WERI-Rb-1 (cell line): ENCODE data around the gene DDHD1.

Source experiments
- DNase-seq: peaks from one replicate; pipeline ENCODE4 v3.0.0-alpha.2; 2020
- H3K27ac ChIP-seq: fragments of 250-450 bp; sonication (Bioruptor Pico); 2 replicates; pipeline ENCODE4 v1.5.1; 2020; ENCODE audit warnings: mild to moderate bottlenecking, moderate library complexity
- H3K27me3 ChIP-seq: fragments of 250-450 bp; sonication (Bioruptor Pico); 2 replicates; pipeline ENCODE4 v1.5.1; 2021; ENCODE audit warnings: mild to moderate bottlenecking, low read depth, moderate library complexity; ENCODE audit not compliant: insufficient read depth, severe bottlenecking
- H3K36me3 ChIP-seq: fragments of 250-450 bp; sonication (Bioruptor Pico); 2 replicates; pipeline ENCODE4 v1.5.1; 2020; ENCODE audit warnings: mild to moderate bottlenecking, moderate library complexity
- H3K4me3 ChIP-seq: 2 replicates; pipeline ENCODE4 v1.5.1; 2011; ENCODE audit warnings: low read depth, mild to moderate bottlenecking, control low read depth, low read length
- H3K9me3 ChIP-seq: fragments of 250-450 bp; sonication (Bioruptor Pico); 2 replicates; pipeline ENCODE4 v1.5.1; 2021; ENCODE audit warnings: mild to moderate bottlenecking, moderate library complexity; ENCODE audit not compliant: severe bottlenecking
- TF ChIP-seq, protein P1 (sequence below): IDR thresholded peaks from 2 replicates; pipeline ENCODE4 v1.5.1; 2011; ENCODE audit warnings: low read depth, mild to moderate bottlenecking, control low read depth, inconsistent platforms, low read length

DDHD1 gene

DNA sequence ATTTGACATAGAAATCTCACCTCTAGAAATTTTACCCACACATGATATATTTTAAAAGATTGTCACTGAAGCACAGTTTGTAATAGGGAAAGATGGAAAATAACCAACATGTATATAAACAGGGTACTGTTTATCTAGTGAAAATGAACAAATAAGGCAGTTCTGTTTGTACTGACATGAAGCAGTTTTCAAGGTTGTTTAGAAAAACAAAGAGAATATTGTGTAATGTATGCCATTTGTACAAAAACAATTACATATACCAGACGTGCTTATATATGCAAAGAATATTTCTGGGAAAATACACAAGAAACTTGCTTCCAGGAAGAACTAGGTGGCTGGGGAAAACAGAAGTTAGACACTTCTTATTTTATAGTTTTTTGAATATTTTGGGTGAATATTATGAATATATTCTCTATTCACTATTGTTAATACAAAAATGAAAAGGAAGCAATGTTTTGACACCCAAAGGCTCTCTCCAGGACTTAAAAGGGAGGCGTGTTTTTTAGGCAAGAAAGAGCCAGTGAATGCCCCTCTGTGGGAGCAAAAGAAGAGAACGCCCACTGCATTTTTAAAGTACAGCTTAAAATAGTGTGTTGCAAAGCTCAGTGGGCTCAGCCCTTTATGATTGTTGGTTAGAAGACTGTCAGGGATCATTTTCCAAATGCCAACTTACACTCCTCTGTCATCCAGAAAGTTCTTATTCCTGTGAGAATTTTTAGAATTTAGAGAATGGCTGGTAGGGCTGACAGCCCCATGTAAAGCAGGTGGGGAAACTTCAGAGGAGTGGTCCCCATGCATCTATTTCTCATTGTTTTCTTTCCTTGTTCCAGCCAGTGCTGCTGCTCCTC lies 142.7 kb downstream of the DDHD1 start:
- no peak for DNase-seq
- Histone ChIP-seq H3K9me3 (no peaks in the 10 kb centered on the region), H3K36me3 (no peaks in the 10 kb centered on the region), H3K27ac (no peak overlapping the region), H3K4me3 (no peak overlapping the region), H3K27me3 (no peaks in the 10 kb centered on the region)
- TF ChIP-seq, protein P1, sequence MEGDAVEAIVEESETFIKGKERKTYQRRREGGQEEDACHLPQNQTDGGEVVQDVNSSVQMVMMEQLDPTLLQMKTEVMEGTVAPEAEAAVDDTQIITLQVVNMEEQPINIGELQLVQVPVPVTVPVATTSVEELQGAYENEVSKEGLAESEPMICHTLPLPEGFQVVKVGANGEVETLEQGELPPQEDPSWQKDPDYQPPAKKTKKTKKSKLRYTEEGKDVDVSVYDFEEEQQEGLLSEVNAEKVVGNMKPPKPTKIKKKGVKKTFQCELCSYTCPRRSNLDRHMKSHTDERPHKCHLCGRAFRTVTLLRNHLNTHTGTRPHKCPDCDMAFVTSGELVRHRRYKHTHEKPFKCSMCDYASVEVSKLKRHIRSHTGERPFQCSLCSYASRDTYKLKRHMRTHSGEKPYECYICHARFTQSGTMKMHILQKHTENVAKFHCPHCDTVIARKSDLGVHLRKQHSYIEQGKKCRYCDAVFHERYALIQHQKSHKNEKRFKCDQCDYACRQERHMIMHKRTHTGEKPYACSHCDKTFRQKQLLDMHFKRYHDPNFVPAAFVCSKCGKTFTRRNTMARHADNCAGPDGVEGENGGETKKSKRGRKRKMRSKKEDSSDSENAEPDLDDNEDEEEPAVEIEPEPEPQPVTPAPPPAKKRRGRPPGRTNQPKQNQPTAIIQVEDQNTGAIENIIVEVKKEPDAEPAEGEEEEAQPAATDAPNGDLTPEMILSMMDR = no peak

DNA sequence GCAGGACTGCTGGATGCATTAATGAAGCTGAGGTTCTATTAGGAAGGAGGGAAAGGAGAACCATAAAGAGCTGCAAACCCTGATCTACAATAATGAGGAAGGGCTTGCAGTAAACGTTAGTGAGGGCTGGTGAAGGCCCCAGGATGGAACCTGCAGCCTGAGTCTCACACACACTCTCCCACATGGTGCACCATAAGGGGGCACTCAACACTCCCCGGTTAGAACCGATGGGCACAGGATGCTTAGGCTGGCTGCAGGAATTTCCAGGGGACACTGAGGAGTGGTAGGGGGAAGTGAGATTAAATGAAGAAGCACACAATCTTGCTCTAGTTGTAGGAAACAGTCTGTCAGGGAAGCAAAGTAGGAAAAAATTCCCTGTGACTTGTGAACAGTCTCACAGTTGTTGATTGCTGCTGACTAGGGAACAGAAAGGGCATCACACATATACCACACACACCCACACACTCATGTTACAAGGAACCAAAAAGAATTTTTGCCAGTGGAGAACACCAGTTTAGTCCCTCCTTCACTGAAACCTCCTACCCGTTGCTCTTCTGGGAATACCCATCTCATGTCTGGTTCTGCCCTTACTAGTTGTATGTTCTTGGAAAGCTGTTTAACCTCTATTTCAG lies 146.1 kb downstream of the DDHD1 start:
- DNase-seq = no peak
- Histone ChIP-seq H3K9me3 (no peaks in the 10 kb centered on the region), H3K27ac (no peak overlapping the region), H3K27me3 (no peaks in the 10 kb centered on the region), H3K4me3 (no peak overlapping the region), H3K36me3 (no peaks in the 10 kb centered on the region)
- TF ChIP-seq, protein P1 = no peak

GRCh38 chr14:53004976-53005375 lies 148.1 kb downstream of the DDHD1 start:
- TF ChIP-seq, protein P1 = no peak
- no peak for DNase-seq
- Histone ChIP-seq H3K36me3 (no peaks in the 10 kb centered on the region), H3K27ac (no peak overlapping the region), H3K4me3 (no peak overlapping the region), H3K9me3 (no peaks in the 10 kb centered on the region), H3K27me3 (no peaks in the 10 kb centered on the region)

- DNase-seq = no peak
- Histone ChIP-seq H3K27ac (no peak overlapping the region), H3K4me3 (no peak overlapping the region), H3K9me3 (no peaks in the 10 kb centered on the region), H3K36me3 (no peaks in the 10 kb centered on the region), H3K27me3 (no peaks in the 10 kb centered on the region)
- TF ChIP-seq, protein P1 = no peak
These were observed 149.3 kb downstream of the DDHD1 start for GRCh38 chr14:53003776-53004175.

DNA sequence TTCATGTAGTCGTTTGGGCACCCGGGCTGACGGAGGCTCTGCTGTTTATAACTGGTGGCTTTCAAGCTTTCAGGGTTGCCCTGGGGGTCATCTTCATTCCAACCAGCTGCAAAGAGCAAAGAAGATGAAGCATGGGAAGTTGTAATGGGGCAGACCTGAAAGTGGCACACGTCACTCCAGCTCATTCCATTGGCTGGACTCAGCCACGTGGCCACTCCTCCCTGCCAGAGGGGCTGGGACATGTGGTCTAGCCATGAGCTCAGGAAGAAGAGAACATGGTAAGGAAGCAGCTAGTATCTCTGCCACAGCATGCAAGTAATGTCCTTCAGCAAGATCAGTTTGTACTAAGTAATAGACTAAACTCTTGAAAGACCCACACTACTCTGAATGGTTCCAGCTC lies 150.5 kb downstream of the DDHD1 start:
- Histone ChIP-seq H3K36me3 (no peaks in the 10 kb centered on the region), H3K9me3 (no peaks in the 10 kb centered on the region), H3K27ac (no peak overlapping the region), H3K4me3 (no peak overlapping the region), H3K27me3 (no peaks in the 10 kb centered on the region)
- DNase-seq = no peak
- TF ChIP-seq, protein P1 = no peak
